Measurements from ENCODE around the gene IFI27L1. TPM values are rescaled to one million over a fixed set of nuclear protein-coding genes. Genes with fewer than 3 reads are reported as not detected.

The IFI27L1 gene
- total and polyA plus RNA-seq, 2 donors (not counting 1 experiment from before 2014, with no cell fraction given), result 14.4 to 20.3 TPM

DNA sequence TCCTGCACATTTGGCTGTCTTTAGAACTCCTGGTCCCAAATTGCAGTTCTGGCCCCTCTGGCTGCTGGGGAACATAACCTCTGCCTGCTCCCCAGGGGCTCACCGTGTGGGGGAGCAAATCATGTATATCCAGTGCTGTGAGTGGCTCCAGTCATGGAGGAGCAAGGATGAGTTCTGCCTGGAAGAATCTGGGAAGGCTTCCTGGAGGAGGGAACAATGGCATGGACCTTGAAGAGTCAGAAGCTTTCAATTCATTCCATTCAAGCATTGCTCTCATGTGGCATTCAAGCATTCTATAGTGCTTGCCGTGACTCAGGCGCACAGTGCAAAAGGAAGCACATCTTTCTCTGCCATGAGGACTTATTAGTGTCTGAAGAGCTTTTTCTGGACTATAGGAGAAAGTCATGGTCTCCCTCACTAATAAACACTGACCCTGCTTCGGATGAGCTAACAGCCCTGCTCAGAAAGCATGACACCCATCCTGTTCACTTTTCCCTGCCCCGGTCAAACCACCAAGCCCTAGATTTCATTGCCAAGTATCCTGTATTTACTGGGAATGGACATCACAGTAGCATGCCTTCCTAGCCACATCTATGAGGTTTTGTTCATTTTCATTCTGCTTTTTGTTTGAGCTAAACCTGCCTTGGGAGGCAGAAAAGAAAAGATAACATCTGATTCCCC, 32.9 kb downstream of the IFI27L1 start:
- Histone ChIP-seq H3K79me2 (ENCODE audit: control insufficient read depth, insufficient read depth, low read length) (no peaks in the 10 kb centered on the region), H3K9ac (ENCODE audit: insufficient read depth, low read length) (no peak overlapping the region), H3K27me3 (ENCODE audit: control insufficient read depth, insufficient read depth, low read length) (peaks cover 3% of the 10 kb centered on the region), H4K20me1 (ENCODE audit: control insufficient read depth, extremely low read depth, insufficient read depth, low read length) (no peaks in the 10 kb centered on the region), H3K36me3 (ENCODE audit: control insufficient read depth, insufficient read depth, low read length) (no peaks in the 10 kb centered on the region), H3K4me1 (ENCODE audit: control insufficient read depth, extremely low read depth, insufficient read depth, low read length) (no peaks in the 10 kb centered on the region), H2AFZ (ENCODE audit: low read length) (no peak overlapping the region), H3K4me3 (replicated peaks in 1 of 4; ENCODE audit: control extremely low read depth in 1 of 4, insufficient read depth in 1 of 4, low read depth in 3 of 4, low read length in 4 of 4) (no peak overlapping the region), H3K4me2 (ENCODE audit: extremely low read depth, insufficient read depth, low read length) (no peak overlapping the region), H3K27ac (ENCODE audit: insufficient read depth, low read length) (no peak overlapping the region), H3K9me3 (ENCODE audit: control insufficient read depth, insufficient read depth, low read depth, low read length) (no peaks in the 10 kb centered on the region)
- DNase-seq (ENCODE audit: low read depth in 2 of 2), result peak; percentile 39 to 66
- TF ChIP-seq EZH2 (IDR thresholded peaks at IDR 0.05; ENCODE audit: low read length, missing control alignments), result no peak
- TF ChIP-seq, protein P1, sequence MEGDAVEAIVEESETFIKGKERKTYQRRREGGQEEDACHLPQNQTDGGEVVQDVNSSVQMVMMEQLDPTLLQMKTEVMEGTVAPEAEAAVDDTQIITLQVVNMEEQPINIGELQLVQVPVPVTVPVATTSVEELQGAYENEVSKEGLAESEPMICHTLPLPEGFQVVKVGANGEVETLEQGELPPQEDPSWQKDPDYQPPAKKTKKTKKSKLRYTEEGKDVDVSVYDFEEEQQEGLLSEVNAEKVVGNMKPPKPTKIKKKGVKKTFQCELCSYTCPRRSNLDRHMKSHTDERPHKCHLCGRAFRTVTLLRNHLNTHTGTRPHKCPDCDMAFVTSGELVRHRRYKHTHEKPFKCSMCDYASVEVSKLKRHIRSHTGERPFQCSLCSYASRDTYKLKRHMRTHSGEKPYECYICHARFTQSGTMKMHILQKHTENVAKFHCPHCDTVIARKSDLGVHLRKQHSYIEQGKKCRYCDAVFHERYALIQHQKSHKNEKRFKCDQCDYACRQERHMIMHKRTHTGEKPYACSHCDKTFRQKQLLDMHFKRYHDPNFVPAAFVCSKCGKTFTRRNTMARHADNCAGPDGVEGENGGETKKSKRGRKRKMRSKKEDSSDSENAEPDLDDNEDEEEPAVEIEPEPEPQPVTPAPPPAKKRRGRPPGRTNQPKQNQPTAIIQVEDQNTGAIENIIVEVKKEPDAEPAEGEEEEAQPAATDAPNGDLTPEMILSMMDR (conservative IDR thresholded peaks at IDR 0.05 in 1 of 2, IDR thresholded peaks at IDR 0.05 in 1 of 2; ENCODE audit: low read depth in 1 of 2, low read length in 2 of 2), result no peak

DNA sequence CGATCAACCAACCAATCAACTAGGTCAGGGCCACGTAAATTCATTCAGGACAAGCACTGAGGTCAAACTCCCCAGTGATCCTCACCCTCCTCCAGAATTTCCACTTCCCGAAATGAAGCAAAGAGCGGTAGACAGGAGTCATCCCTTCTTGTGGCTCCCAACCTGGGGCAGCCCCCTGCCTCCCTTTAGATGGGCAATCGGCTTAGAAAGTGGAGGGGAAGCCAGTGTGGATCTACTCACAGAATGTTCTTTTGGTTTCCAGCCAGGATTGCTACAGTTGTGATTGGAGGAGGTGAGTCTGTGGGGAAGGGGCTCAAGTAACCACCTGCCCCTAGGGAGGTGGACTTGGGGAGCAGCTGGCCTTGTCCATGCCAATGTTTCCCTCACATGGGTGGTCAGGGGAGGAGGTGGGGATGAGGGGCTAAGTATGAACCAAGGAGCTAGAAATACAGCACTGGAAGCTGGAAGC, 33.5 kb downstream of the IFI27L1 start:
- Histone ChIP-seq H3K4me2 (ENCODE audit: extremely low read depth, insufficient read depth, low read length) (no peak overlapping the region), H3K4me3 (replicated peaks in 1 of 4; ENCODE audit: control extremely low read depth in 1 of 4, insufficient read depth in 1 of 4, low read depth in 3 of 4, low read length in 4 of 4) (no peak overlapping the region), H3K36me3 (ENCODE audit: control insufficient read depth, insufficient read depth, low read length) (no peaks in the 10 kb centered on the region), H4K20me1 (ENCODE audit: control insufficient read depth, extremely low read depth, insufficient read depth, low read length) (no peaks in the 10 kb centered on the region), H3K27me3 (ENCODE audit: control insufficient read depth, insufficient read depth, low read length) (peaks cover 3% of the 10 kb centered on the region), H3K79me2 (ENCODE audit: control insufficient read depth, insufficient read depth, low read length) (no peaks in the 10 kb centered on the region), H2AFZ (ENCODE audit: low read length) (no peak overlapping the region), H3K9me3 (ENCODE audit: control insufficient read depth, insufficient read depth, low read depth, low read length) (no peaks in the 10 kb centered on the region), H3K27ac (ENCODE audit: insufficient read depth, low read length) (no peak overlapping the region), H3K9ac (ENCODE audit: insufficient read depth, low read length) (no peak overlapping the region), H3K4me1 (ENCODE audit: control insufficient read depth, extremely low read depth, insufficient read depth, low read length) (no peaks in the 10 kb centered on the region)
- no peak for DNase-seq (ENCODE audit: low read depth in 2 of 2)
- TF ChIP-seq, protein P1 (conservative IDR thresholded peaks at IDR 0.05 in 1 of 2, IDR thresholded peaks at IDR 0.05 in 1 of 2; ENCODE audit: low read depth in 1 of 2, low read length in 2 of 2), result no peak
- TF ChIP-seq EZH2 (IDR thresholded peaks at IDR 0.05; ENCODE audit: low read length, missing control alignments), result no peak

DNA sequence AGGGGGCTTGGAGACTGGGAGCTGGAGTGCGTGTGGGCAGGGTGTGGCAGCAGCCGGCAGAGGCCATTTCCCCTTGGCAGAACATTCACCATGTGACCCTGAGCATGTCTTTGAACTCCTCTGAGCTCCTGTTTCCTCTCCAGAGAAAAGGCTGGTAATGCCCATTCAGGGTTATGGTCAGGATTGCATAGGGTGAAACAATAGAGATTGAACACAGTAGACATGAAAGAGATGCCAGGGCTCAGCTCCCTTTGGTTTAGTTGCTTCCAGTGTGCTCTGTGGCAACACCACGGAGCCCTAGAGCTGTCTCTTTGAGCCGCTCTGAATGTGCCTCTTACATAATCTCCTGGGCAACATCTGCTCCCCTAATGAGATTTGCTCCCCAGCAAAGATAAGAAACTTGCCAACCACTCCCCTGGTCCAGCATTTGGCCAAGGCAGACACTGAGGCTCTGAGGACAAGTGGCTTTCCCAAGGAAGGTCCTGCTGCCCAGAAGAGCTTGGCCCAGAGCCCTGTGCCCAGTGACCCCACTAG, 34.0 kb downstream of the IFI27L1 start:
- Histone ChIP-seq H3K4me3 (replicated peaks in 1 of 4; ENCODE audit: control extremely low read depth in 1 of 4, insufficient read depth in 1 of 4, low read depth in 3 of 4, low read length in 4 of 4) (no peak overlapping the region), H3K9me3 (ENCODE audit: control insufficient read depth, insufficient read depth, low read depth, low read length) (no peaks in the 10 kb centered on the region), H3K4me1 (ENCODE audit: control insufficient read depth, extremely low read depth, insufficient read depth, low read length) (no peaks in the 10 kb centered on the region), H2AFZ (ENCODE audit: low read length) (no peak overlapping the region), H3K27ac (ENCODE audit: insufficient read depth, low read length) (no peak overlapping the region), H3K79me2 (ENCODE audit: control insufficient read depth, insufficient read depth, low read length) (no peaks in the 10 kb centered on the region), H3K27me3 (ENCODE audit: control insufficient read depth, insufficient read depth, low read length) (peaks cover 3% of the 10 kb centered on the region), H4K20me1 (ENCODE audit: control insufficient read depth, extremely low read depth, insufficient read depth, low read length) (no peaks in the 10 kb centered on the region), H3K9ac (ENCODE audit: insufficient read depth, low read length) (no peak overlapping the region), H3K36me3 (ENCODE audit: control insufficient read depth, insufficient read depth, low read length) (no peaks in the 10 kb centered on the region), H3K4me2 (ENCODE audit: extremely low read depth, insufficient read depth, low read length) (no peak overlapping the region)
- DNase-seq (ENCODE audit: low read depth in 2 of 2), result no peak
- TF ChIP-seq, protein P1 (conservative IDR thresholded peaks at IDR 0.05 in 1 of 2, IDR thresholded peaks at IDR 0.05 in 1 of 2; ENCODE audit: low read depth in 1 of 2, low read length in 2 of 2), result no peak
- TF ChIP-seq EZH2 (IDR thresholded peaks at IDR 0.05; ENCODE audit: low read length, missing control alignments), result no peak

Data from fibroblast of lung (primary cell).